Activated CD4-positive, alpha-beta memory T cell treated with anti-CD3 and anti-CD28 coated beads for 36 hours (primary cell): ENCODE measurements around the gene AUH. TPM values are rescaled to one million over a fixed set of nuclear protein-coding genes. Genes with fewer than 3 reads are reported as not detected.

ENCODE experiments used
- CTCF ChIA-PET: fragments of 350-600 bp; sonication (Branson Sonifier 250); formaldehyde crosslinking; loops from one replicate; lab custom pipeline; 2021; ENCODE audit warnings: antibody characterized with exemption, inconsistent platforms; lab: Charles Lee
- POLR2A ChIA-PET: fragments of 350-600 bp; sonication (Branson Sonifier 250); formaldehyde crosslinking; loops from one replicate; lab custom pipeline; 2021; ENCODE audit warnings: antibody characterized with exemption; lab: Charles Lee
- DNase-seq: peaks from one replicate; pipeline ENCODE4 v3.0.0-alpha.2; 2020
- H3K27ac Mint-ChIP-seq: one replicate; pipeline ENCODE4 v1.8.0; 2021; ENCODE audit warnings: mixed read lengths
- H3K27me3 Mint-ChIP-seq: one replicate; pipeline ENCODE4 v1.8.0; 2021; ENCODE audit warnings: mixed read lengths
- H3K36me3 Mint-ChIP-seq: one replicate; pipeline ENCODE4 v1.8.0; 2021; ENCODE audit warnings: mixed read lengths
- H3K4me1 Mint-ChIP-seq: one replicate; pipeline ENCODE4 v1.8.0; 2021; ENCODE audit warnings: low read depth, mixed read lengths
- H3K4me3 Mint-ChIP-seq: one replicate; pipeline ENCODE4 v1.8.0; 2021; ENCODE audit warnings: mild to moderate bottlenecking, mixed read lengths
- H3K9me3 Mint-ChIP-seq: one replicate; pipeline ENCODE4 v1.8.0; 2021; ENCODE audit warnings: mixed read lengths
- intact Hi-C: fragments of 100-400 bp; cut with micrococcal nuclease; formaldehyde crosslinking; loops from one replicate; pipeline ENCODE4 v1.15.1; 2023
- total RNA-seq, 2 experiments: library from RNA; stranded (reverse); gene quantifications; one replicate each; pipeline ENCODE4 v1.2.3, GENCODE V29; 2021

The AUH gene
- total RNA-seq, 2 experiments from 2014 or later = 38.8 to 40.9 TPM

DNA sequence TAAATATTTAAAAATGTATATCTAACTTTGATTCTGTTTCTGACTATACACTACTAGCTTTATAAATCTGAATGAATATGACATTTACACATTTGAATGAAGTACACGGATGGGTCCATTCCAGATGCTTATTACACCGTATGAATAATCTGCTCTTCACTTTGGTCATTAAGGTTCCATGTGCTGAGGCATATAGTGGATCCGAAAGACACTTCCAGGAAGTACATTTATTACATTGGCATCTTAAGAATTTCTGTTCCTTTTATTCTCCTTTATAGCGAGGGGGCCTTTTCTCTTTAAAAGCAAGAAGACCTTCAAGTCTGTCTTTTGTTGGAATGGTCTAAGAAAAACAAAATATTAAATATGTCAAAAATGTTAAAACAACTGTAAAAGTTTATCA is 147.6 kb downstream of the AUH start:
- Mint-ChIP-seq H3K9me3 (no peaks in the 10 kb centered on the region), H3K4me3 (no peak overlapping the region), H3K27ac (no peak overlapping the region), H3K4me1 (peaks cover 39% of the 10 kb centered on the region), H3K36me3 (peaks cover 31% of the 10 kb centered on the region), H3K27me3 (no peaks in the 10 kb centered on the region)
- DNase-seq = no peak
- ChIA-PET POLR2A (no interaction called here), CTCF (no interaction called here)
- intact Hi-C loops = loop anchor here (5.0 kb wide), 1 partner anchor 58 kb away; no protein-coding TSS in a partner anchor

DNA sequence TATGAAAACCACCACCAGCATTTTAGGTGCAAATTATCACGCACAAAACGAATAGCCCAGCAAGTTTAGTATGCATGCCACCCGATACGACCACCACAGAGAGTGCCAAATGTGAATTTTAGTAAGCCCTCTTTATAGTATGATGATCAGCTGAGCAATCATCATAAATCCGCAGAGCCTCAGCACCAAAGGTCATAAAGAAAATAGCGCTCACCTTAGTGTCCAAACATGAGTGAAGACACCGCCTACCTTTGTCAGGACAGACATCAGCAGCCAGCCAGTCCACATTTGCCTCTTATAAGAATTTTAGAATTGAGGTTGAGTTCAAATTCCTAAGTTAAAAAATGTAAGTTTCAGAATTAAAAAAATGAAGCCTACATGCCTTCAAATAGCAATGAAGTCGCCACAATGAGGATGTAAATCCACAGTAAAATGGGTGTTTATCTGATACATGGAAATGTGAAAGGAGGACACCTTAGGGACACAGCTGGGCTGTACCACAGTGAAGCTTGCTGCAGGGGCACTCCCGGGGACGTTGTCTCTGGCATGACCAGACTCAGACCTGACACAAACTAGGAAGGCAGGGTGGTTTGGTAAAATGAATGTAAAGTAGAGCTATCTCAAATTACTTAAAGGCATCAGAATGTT is 149.0 kb downstream of the AUH start:
- no peaks in the 10 kb centered on the region for H3K27me3 Mint-ChIP-seq
- CTCF ChIA-PET = no interaction called here
- no peaks in the 10 kb centered on the region for H3K9me3 Mint-ChIP-seq
- DNase-seq = no peak
- peaks cover 20% of the 10 kb centered on the region for H3K36me3 Mint-ChIP-seq
- intact Hi-C loops = loop anchor here (1.0 to 5.0 kb wide), 6 partner anchors 11 to 207 kb away; no protein-coding TSS in a partner anchor
- H3K4me1 Mint-ChIP-seq = peaks cover 53% of the 10 kb centered on the region
- peak overlapping the region; percentile 98 for H3K27ac Mint-ChIP-seq
- peak overlapping the region; percentile 59 for H3K4me3 Mint-ChIP-seq
- POLR2A ChIA-PET = interaction anchor here (0.6 kb wide), 2 partner anchors 43 to 62 kb away, joined by 3 read pairs; no protein-coding TSS in a partner anchor

DNA sequence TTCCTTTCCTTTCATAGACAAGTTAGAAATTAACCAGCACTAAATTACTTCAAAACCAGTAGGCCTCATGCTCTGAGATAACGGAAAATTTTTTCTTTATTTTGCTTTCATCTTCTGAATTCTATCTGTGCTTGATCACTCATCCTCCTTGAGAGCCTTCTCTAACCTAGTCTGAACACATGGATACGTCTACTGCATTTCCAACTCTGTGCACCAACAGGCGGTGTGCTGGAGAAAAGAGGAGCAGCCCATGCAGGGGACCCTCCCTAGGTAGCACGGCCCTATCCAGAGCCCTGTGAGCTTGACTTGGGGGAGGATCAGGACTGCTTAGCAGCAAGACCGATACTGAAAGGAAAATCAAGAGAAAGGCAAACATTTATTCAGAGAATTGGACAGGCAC is 149.8 kb downstream of the AUH start:
- Mint-ChIP-seq H3K27ac (peak overlapping the region; percentile 98), H3K9me3 (no peaks in the 10 kb centered on the region), H3K27me3 (no peaks in the 10 kb centered on the region), H3K36me3 (peaks cover 15% of the 10 kb centered on the region), H3K4me3 (peak overlapping the region; percentile 59), H3K4me1 (peaks cover 61% of the 10 kb centered on the region)
- intact Hi-C loops = loop anchor here (1.0 to 5.0 kb wide), 6 partner anchors 11 to 207 kb away; no protein-coding TSS in a partner anchor
- peak; percentile 81 for DNase-seq
- POLR2A ChIA-PET = no interaction called here
- CTCF ChIA-PET = no interaction called here

DNA sequence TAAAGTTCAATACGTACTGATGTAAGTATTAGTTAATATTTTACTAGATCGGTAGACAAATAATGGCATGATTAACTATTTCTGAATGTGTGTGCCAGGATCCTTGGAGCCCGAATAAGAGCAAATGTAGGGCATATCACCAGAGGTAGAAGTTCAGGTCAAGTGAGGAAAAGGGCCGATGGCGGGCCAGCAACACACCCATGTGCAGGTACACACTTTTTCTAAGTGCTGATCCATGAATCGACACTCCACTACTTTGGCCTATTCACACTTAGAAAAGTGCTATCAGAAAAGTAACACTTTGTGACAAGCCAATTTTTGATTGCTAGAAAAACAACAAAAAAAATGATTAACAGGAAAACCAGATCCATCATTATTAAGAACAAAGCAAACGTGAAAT is 150.3 kb downstream of the AUH start:
- H3K4me1 Mint-ChIP-seq = peaks cover 66% of the 10 kb centered on the region
- POLR2A ChIA-PET = no interaction called here
- H3K27ac Mint-ChIP-seq = peak overlapping the region; percentile 98
- H3K27me3 Mint-ChIP-seq = no peaks in the 10 kb centered on the region
- CTCF ChIA-PET = no interaction called here
- DNase-seq = no peak
- intact Hi-C loops = loop anchor here (5.0 kb wide), 1 partner anchor 61 kb away; no protein-coding TSS in a partner anchor
- peak overlapping the region; percentile 59 for H3K4me3 Mint-ChIP-seq
- no peaks in the 10 kb centered on the region for H3K9me3 Mint-ChIP-seq
- peaks cover 16% of the 10 kb centered on the region for H3K36me3 Mint-ChIP-seq

- Mint-ChIP-seq H3K27ac (peak overlapping the region; percentile 98), H3K4me1 (peaks cover 75% of the 10 kb centered on the region), H3K36me3 (peaks cover 18% of the 10 kb centered on the region), H3K9me3 (no peaks in the 10 kb centered on the region), H3K4me3 (no peak overlapping the region), H3K27me3 (no peaks in the 10 kb centered on the region)
- CTCF ChIA-PET = interaction anchor here (0.9 kb wide), 1 partner anchor 295 kb away, joined by 3 read pairs; no protein-coding TSS in a partner anchor
- intact Hi-C loops = loop anchor here (5.0 kb wide), 1 partner anchor 62 kb away; no protein-coding TSS in a partner anchor
- POLR2A ChIA-PET = interaction anchor here (0.5 to 2.2 kb wide), 6 partner anchors 18 to 152 kb away, joined by 3 to 8 read pairs (median 3); no protein-coding TSS in a partner anchor
- DNase-seq = no peak
Measured at GRCh38 chr9:91210318-91210717, 151.4 kb downstream of the AUH start.

DNA sequence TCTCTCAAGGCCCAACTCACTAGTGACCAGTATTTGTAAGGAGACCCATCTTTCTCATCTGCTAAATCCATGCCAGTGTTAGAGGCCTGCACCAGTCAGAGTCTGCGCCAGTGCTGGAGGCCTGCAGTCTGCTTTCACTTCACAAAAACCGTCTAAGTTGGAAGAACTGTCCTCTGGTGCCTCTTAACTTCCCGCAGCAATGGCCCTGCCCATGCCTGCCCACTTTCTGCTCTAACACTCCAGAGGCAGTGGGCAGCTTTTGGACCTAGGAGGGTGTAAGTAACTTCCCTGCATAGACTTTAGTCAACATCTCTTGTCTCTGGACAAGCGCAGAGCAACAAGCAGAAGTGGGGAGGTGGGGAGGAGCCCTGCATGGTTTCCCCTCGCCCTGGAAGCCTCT is 152.9 kb downstream of the AUH start:
- ChIA-PET CTCF (interaction anchor here (1.2 to 2.3 kb wide), 6 partner anchors 45 to 217 kb away, joined by 4 to 16 read pairs (median 6); no protein-coding TSS in a partner anchor), POLR2A (interaction anchor here (0.9 to 3.9 kb wide), 10 partner anchors 15 to 215 kb away, joined by 3 to 71 read pairs (median 6); partner anchors contain the start of gene NFIL3)
- H3K9me3 Mint-ChIP-seq = no peaks in the 10 kb centered on the region
- no peak for DNase-seq
- peaks cover 79% of the 10 kb centered on the region for H3K4me1 Mint-ChIP-seq
- no peak overlapping the region for H3K4me3 Mint-ChIP-seq
- intact Hi-C loops = loop anchor here (1.0 to 2.0 kb wide), 11 partner anchors 16 to 210 kb away; no protein-coding TSS in a partner anchor
- peaks cover 16% of the 10 kb centered on the region for H3K36me3 Mint-ChIP-seq
- H3K27ac Mint-ChIP-seq = peak overlapping the region; percentile 97
- no peaks in the 10 kb centered on the region for H3K27me3 Mint-ChIP-seq

DNA sequence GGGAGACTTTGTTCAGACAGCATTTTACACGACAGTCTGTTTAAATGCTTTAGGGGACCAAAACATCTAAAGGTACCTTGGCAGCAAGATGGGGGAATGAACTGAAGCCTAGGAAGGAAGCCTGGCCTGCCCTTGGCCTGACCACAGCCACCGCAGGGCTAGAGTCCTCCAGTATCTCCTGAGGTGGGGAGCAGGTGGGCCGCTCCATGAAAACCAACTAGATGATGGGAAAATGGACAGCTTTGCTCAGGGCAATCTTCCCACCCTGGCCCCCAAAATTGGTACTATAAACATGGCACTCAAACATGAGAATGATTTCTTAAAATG is 153.3 kb downstream of the AUH start:
- Mint-ChIP-seq H3K9me3 (no peaks in the 10 kb centered on the region), H3K4me3 (peak overlapping the region; percentile 19), H3K4me1 (peaks cover 77% of the 10 kb centered on the region), H3K27ac (peak overlapping the region; percentile 97), H3K27me3 (no peaks in the 10 kb centered on the region), H3K36me3 (peaks cover 15% of the 10 kb centered on the region)
- DNase-seq = peak; percentile 50
- intact Hi-C loops = loop anchor here (1.0 to 2.0 kb wide), 11 partner anchors 15 to 211 kb away; no protein-coding TSS in a partner anchor
- CTCF ChIA-PET = interaction anchor here (0.7 to 2.3 kb wide), 17 partner anchors 11 to 293 kb away, joined by 3 to 16 read pairs (median 5); no protein-coding TSS in a partner anchor
- POLR2A ChIA-PET = interaction anchor here (0.9 to 3.9 kb wide), 25 partner anchors 10 to 225 kb away, joined by 3 to 71 read pairs (median 6); partner anchors contain the start of gene NFIL3

- DNase-seq = no peak
- Mint-ChIP-seq H3K9me3 (peaks cover 4% of the 10 kb centered on the region), H3K36me3 (peaks cover 16% of the 10 kb centered on the region), H3K27me3 (no peaks in the 10 kb centered on the region), H3K4me3 (peak overlapping the region; percentile 19), H3K27ac (peak overlapping the region; percentile 97), H3K4me1 (peaks cover 72% of the 10 kb centered on the region)
- intact Hi-C loops = loop anchor here (1.0 to 2.0 kb wide), 12 partner anchors 9 to 211 kb away; no protein-coding TSS in a partner anchor
- ChIA-PET CTCF (interaction anchor here (0.7 to 2.3 kb wide), 17 partner anchors 11 to 292 kb away, joined by 3 to 16 read pairs (median 5); no protein-coding TSS in a partner anchor), POLR2A (interaction anchor here (0.7 to 3.9 kb wide), 30 partner anchors 10 to 225 kb away, joined by 3 to 71 read pairs (median 5); partner anchors contain the start of gene NFIL3)
Measured at GRCh38 chr9:91207729-91208418, 153.8 kb downstream of the AUH start.

DNA sequence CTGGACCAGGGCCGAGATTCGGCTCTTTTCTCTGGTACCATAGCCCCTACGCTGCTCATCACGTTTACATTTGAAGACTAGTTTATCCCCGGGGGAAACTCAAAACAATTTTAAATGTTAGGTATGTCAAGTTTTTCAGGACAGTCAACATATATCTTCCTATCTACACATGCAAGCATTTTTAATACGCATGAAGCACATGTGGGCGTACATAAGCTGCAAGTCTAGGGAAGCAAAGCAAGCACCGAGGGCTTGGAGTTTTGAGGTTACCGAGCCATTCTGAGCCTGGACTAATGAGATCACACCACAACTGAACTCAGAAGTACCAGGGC is 154.4 kb downstream of the AUH start:
- Mint-ChIP-seq H3K27me3 (no peaks in the 10 kb centered on the region), H3K27ac (peak overlapping the region; percentile 97), H3K4me3 (peak overlapping the region; percentile 19), H3K36me3 (peaks cover 18% of the 10 kb centered on the region), H3K4me1 (peaks cover 67% of the 10 kb centered on the region), H3K9me3 (peaks cover 8% of the 10 kb centered on the region)
- DNase-seq = peak; percentile 45
- intact Hi-C loops = loop anchor here (1.0 kb wide), 1 partner anchor 8 kb away; no protein-coding TSS in a partner anchor
- CTCF ChIA-PET = interaction anchor here (0.9 to 2.3 kb wide), 12 partner anchors 10 to 292 kb away, joined by 4 to 16 read pairs (median 6); no protein-coding TSS in a partner anchor
- POLR2A ChIA-PET = interaction anchor here (0.7 to 3.9 kb wide), 27 partner anchors 9 to 217 kb away, joined by 3 to 71 read pairs (median 6); partner anchors contain the start of gene NFIL3

DNA sequence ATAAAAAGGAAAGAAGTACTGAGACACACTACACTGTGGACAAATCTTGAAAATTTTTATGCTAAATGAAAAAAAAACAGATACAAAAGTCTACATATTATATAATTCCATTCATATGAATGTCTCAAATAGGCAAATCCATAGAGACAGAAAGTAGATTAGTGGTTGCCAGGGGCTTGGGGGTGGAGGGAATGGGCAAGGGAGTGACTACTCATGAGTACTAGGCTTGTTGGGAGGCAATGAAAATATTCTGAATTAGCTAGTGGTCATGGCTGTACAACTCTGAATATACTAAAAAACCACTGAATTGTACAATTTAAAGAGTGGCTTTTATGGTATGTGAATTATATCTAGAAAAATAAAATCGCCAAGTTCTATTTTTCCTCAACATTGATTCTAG is 154.9 kb downstream of the AUH start:
- Mint-ChIP-seq H3K27me3 (no peaks in the 10 kb centered on the region), H3K4me1 (peaks cover 65% of the 10 kb centered on the region), H3K4me3 (no peak overlapping the region), H3K9me3 (peaks cover 13% of the 10 kb centered on the region), H3K36me3 (peaks cover 20% of the 10 kb centered on the region), H3K27ac (peak overlapping the region; percentile 97)
- ChIA-PET CTCF (interaction anchor here (1.5 kb wide), 1 partner anchor 222 kb away, joined by 6 read pairs; no protein-coding TSS in a partner anchor), POLR2A (interaction anchor here (1.1 to 3.9 kb wide), 6 partner anchors 13 to 59 kb away, joined by 3 to 71 read pairs (median 20); no protein-coding TSS in a partner anchor)
- intact Hi-C loops = loop anchor here (1.0 kb wide), 1 partner anchor 8 kb away; no protein-coding TSS in a partner anchor
- no peak for DNase-seq

GRCh38 chr9:91202736-91203283 is 158.9 kb downstream of the AUH start:
- POLR2A ChIA-PET = no interaction called here
- Mint-ChIP-seq H3K4me1 (peaks cover 55% of the 10 kb centered on the region), H3K9me3 (peaks cover 34% of the 10 kb centered on the region), H3K27me3 (no peaks in the 10 kb centered on the region), H3K36me3 (peaks cover 40% of the 10 kb centered on the region), H3K27ac (no peak overlapping the region), H3K4me3 (no peak overlapping the region)
- DNase-seq = no peak
- intact Hi-C loops = no loop called here
- CTCF ChIA-PET = no interaction called here
